Ramos (cell line): ENCODE measurements around the gene ITM2C.

Experiments used
- in situ Hi-C: fragments of 300-500 bp; cut with MboI; formaldehyde crosslinking; loops from one replicate; pipeline ENCODE4 v1.14.3; 2022; ENCODE audit warnings: low sequenced_read_pairs; ENCODE audit not compliant: unreplicated experiment

ITM2C gene

DNA sequence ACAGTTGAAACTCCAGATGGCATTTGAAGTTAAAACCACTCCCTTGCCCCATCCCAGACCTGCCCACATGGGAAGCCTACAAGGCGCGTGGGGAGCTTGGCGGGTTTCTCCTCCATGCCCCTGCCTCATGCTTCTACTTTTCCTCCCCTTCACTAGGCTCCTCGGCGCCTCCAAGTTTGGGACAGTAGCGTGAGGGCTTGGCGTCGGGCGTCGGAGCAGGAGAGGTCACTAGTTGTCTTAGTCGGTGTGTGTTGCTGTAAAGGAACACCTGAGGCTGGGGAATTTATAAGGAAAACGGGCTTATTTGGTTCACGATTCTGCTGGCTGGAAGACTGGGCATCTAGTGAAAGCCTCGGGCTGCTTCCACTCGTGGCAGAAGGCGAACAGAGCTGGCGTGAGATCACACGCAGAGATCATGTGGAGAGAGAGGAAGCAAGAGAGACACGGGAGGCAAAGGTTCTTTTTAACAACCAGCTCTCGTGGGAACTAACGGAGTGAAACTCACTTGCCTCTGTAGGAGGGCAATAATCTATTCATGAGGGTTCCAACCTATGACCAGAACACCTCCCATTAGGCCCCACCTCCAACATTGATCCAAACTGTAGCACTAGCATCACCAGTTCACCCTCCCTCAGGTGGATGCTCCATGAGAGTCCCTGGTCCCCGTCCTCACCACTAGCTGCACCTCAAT is 25.3 kb downstream of the ITM2C start:
- in situ Hi-C loops, result no loop called here

- in situ Hi-C loops, result no loop called here
Observed at GRCh38 chr2:230890646-230891045, 25.9 kb downstream of the ITM2C start.

GRCh38 chr2:230891064-230891463 is 26.3 kb downstream of the ITM2C start:
- in situ Hi-C loops, result no loop called here

DNA sequence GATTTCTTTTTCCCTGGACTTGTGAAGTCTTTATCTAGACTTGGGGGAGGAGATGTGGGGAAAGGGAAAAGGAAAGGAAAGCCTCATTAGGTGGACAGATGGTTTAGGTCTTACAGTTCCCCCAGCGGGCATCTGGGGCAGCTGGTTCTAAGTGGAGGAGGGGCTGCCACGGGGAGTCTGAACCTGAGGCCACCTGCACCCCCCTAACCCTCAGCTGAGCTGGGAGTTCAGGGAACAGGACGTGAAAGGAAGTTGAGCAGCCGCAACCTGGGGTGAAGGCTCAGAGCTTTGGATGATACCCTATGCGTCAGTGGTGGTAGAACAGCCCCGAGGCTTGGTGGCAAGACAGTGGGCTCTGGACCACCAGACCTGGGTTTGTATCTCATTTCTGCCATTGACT is 26.8 kb downstream of the ITM2C start:
- in situ Hi-C loops, result no loop called here

DNA sequence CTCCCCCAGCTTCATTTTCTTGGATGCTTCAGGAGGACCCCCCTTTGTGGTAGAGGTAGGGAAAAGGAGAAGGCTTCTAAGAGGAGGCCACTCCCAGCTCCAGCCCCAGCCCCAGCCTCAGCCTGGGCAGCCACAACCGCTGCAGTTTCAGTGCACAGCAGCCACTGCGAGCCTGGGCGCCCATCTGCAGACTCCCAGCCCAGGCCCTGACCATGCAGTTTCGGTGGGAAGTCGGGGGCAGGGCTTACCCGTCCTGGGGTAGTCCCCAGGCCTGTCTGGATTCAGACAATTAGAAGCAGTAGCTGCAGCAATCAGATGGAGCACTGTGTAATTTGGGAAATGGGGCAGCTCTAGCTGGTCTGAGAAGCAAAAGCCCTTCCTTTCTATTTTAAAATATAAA is 28.6 kb downstream of the ITM2C start:
- in situ Hi-C loops, result no loop called here

DNA sequence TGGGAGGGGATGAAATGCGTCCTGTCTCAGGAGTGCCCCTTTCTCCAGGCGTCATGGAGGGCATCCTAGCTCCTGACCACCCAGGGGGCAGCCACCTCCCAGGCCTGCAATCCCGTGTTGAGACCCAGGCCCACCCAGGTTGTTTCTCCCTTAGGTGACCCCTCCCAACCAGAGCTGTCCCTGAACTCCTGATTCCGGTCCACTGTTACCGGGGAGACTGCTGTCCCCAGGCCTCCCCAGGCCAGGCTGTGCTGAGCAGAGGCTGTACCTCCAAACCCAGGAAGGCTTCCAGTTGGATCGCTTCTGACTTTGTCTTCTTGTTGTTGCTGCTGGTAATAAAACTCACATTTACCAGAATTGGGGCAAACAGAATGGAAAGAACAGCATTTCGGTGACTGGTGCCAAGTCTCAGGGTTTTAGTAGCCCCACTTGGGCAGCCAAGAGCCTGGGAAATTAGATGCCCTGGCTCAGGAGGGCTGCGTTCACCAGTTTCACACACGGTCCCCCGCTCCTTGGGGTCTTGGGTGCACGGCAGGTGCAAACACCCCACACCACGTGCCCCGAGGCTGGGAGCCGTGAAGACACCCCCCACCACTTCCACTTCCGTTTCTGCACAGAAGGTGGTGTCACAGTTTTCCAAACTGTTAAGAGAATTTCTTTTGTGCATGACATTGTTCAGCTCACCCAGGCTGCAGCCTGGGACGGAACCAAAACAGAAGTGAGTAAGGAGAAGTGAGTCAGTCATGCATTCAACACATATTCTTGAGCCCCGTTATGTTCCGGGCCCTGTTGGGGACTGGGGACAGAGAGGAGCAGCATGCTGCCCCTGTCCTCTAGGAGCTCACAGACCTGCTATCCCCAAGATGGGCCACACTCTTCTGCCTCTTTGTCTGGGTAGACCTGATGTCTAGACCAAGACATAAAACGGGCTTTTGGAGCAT is 29.4 kb downstream of the ITM2C start:
- in situ Hi-C loops, result no loop called here

DNA sequence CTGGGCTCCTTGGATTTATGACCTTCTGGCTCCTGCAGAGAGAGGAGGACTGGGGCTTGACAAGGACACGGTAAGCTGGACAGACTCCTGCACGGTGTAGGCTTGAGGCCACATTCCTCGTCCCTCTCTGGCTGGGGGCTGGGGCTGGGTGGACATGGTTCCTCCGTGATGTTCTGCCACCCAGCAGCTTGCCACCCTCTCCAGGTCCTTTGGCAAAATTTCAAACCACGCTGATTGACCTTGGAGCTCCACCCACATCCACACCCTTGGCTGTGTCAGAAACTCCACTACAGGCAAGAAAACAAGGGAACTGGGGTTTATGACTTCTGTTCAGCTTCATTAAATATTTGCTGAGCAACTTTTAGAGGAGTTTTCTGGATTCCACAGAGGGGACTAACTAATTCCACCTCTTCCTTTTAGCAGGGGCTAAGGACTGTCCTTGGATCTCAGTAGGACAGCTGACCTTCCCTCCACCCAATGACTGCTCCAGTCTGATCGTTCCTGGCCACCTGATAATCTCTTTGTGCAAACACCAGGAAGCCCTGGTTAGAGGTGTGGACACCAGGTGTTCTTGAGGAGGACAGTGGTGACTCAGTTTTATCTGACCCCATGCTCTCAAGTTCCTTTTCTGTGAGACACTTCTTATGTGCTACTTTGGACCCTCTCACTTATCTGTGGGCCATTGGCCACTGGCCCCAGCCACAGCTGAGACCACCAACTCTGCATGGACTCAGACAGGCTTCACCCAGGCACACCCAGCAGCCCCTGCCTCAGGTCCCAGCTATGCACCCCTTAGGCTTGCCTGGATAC is 31.0 kb downstream of the ITM2C start:
- in situ Hi-C loops, result no loop called here

DNA sequence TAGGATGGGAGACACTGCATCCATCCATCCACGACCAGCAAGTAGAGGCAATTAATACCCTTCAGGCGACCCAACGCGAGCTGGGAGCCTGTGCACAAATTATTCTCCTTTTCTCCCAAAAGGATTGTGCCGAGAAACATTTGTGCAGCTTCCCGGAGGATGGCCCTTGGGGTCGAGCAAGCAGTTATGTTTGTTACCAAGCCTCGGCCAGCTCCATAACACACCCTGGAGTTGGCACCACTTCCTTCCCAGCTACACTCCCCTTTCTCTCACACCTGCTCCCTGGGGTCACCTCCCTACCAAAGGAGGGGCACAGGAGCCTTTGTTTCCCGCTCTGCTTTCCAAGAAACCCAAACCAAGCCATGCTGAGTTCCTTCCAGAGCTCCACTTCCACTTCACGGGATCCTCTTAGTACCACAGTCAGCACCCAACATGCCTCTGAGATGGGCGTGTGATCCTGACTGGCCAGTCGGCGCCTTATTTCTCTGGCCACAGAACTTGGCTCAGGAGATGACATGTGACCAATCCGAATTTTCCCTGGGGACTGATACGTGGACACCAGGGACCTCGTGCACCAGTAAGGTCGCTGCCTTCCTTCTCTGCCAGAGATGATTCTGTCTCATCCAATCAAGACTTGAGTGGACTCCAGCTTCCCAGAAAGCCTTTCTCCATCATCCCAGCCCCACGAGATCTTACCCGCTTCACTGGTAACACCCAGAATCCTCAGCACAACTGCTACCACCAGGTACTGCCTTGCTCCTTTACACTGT is 31.8 kb downstream of the ITM2C start:
- in situ Hi-C loops, result no loop called here

DNA sequence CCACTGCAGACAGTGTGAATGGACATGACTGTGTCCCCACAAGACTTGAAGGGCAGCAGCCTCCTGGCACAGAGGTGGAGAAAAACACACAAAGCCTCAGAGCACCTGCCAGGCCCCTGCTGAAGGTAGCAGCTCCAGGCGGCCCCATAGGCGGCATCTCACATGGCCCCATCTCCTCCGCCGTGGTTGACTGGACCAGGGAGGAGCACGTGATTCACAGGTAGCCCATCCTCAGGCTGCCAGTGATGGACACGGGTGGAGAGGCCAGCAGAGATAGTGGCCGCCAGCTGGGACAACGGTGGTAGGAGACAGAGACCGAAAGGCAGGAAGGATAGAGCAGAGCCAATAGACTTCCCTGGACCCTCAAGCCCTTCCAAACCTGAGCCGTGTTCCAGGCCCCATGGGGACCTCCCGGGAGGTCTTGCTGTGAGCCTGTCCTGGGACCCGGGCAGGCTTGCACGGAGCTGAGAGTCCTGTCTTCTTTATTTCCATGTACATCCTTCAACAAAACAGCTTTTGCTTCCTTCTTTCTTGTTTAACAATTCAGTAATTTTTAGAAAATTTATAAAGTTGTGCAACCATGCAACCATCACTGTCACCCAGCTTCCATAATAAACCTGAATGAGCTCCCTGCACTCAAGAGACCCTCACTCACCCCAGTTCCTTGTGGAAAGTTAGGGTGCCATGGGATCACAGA is 33.4 kb downstream of the ITM2C start:
- in situ Hi-C loops, result no loop called here

GRCh38 chr2:230898713-230899091 is 34.0 kb downstream of the ITM2C start:
- in situ Hi-C loops, result no loop called here

DNA sequence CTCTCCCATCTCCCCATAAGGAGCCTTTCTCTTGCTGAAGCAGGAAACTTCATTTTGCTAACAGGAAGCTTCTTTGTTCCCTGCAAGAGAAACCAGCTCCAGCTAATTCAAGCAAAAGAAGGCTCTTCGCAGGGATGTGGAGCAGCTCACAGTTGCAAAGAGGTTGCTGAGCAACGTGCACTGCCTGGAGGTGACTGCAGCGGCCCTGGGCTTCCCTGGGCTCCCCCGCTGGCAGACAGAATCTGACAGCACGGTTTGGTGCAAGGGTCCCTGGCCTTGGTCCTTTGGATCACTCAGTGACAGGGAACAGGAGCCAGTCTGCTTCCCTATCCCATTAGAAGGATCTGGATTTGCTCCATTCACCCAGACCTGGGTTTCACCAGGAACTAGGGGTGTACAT is 34.5 kb downstream of the ITM2C start:
- in situ Hi-C loops, result no loop called here

GRCh38 chr2:230899786-230900185 is 35.0 kb downstream of the ITM2C start:
- in situ Hi-C loops, result no loop called here

DNA sequence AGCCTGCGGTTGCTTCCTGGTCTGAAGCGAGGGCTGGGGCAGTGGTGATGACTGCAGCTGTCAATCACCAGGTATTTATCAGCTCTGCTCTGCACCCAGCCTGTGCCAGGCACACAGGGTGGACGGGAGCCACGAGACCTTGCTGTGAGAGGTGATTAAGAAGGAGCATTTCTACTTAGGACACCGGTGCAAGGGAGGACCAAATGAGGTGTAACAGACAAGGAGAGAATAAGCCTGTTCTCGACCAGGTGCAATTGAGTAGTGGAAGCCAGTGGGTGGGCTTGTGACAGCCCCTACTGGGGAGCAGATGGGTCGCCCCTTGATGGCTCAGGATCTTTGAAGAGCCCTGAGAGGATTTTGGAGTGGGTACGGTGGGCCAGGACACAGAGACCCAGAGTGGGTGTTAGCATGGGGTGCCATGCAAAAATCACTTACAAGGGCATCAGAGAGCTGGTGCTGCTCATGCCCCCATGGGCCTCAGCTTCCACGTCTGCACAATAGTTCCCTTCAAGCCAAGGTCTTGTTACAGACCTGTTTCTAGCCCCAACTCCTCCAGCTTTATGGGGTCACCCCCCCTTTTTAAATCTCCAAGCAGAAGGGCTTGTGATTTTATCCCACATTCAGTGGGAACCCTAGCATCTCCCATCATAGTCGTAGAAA is 35.7 kb downstream of the ITM2C start:
- in situ Hi-C loops, result no loop called here

GRCh38 chr2:230901006-230901405 is 36.3 kb downstream of the ITM2C start:
- in situ Hi-C loops, result no loop called here

- in situ Hi-C loops, result no loop called here
Observed at GRCh38 chr2:230902180-230902899, 37.6 kb downstream of the ITM2C start.

DNA sequence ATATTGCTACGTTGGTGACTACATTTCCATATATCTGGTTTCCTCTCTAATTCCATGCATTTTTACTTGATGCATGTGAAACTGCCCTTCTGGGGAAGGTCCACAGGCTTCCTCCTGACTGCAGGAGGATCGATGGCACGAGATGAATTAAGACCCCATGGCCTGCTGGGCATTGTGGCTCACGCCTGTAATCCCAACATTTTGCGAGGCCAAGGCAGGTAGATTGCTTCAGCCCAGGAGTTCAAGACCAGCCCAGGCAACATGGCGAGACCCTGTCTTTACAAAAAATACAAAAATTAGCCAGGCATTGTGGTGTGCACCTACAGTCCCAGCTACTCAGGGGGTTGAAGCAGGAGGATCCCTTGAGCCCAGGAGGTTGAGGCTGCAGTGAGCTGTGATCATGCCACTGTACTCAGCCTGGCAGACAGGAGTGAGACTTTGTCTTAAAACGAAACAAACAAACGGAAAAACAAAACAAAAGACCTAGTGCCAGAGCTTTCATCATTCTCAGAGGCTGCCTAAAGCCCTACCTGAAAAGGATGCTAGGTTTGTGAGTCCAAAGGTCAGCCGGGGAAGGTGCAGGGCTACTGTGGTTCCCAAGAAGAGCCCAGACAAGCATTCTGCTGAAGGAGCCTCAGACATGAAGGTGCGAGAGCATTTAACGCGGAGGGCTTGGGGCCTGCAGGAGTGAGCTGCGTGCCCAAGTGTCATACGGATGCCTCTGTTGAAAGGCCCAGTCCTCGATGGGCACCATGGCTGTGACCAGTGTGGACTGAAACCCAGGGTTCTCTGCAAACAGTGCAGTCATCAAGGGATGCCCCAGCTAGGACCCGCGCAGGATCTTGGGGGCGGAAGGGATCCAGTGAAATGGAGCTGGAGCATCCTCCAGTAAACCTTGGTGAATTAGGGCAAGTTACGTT is 38.7 kb downstream of the ITM2C start:
- in situ Hi-C loops, result no loop called here

GRCh38 chr2:230904856-230905447 is 40.2 kb downstream of the ITM2C start:
- in situ Hi-C loops, result no loop called here
